Mucosa of gallbladder (tissue), 1 donor: ENCODE data around the gene IKZF2. TPM values are rescaled to one million over a fixed set of nuclear protein-coding genes. Genes with fewer than 3 reads are reported as not detected.

ENCODE experiments used
- DNase-seq: peaks from one replicate; pipeline ENCODE4 v3.0.0-alpha.2; 2020; ENCODE audit warnings: low spot score
- total RNA-seq: library from RNA; stranded (reverse); gene quantifications from one replicate; pipeline ENCODE4 v1.2.1, GENCODE V29; 2021
- donor health status: DM: no; HTN: no; CAD: no.

The IKZF2 gene
- total RNA-seq, 1 donor from 2014 or later, result 12.7 TPM

- no peak for DNase-seq
Observed at GRCh38 chr2:213152888-213153287, 1.5 kb upstream of the IKZF2 start.

GRCh38 chr2:213152065-213152794 is 818 bp upstream of the IKZF2 start:
- DNase-seq, result peak; percentile 53

- peak; percentile 12 for DNase-seq
Observed at GRCh38 chr2:213150315-213151097, 906 bp downstream of the IKZF2 start.

GRCh38 chr2:213149949-213150314 is 1.5 kb downstream of the IKZF2 start:
- DNase-seq, result no peak

- no peak for DNase-seq
Observed at GRCh38 chr2:213149294-213149875, 2.0 kb downstream of the IKZF2 start.

- DNase-seq, result no peak
Observed at GRCh38 chr2:213148572-213149261, 2.7 kb downstream of the IKZF2 start.

- DNase-seq, result no peak
Observed at GRCh38 chr2:213147538-213147937, 3.9 kb downstream of the IKZF2 start.

- DNase-seq, result no peak
Observed at GRCh38 chr2:213145715-213146242, 5.6 kb downstream of the IKZF2 start.

- DNase-seq, result no peak
Observed at GRCh38 chr2:213137064-213137463, 14.3 kb downstream of the IKZF2 start.

- no peak for DNase-seq
Observed at GRCh38 chr2:213129311-213129710, 22.1 kb downstream of the IKZF2 start.

GRCh38 chr2:213125646-213126347 is 25.6 kb downstream of the IKZF2 start:
- no peak for DNase-seq

- DNase-seq, result no peak
Observed at GRCh38 chr2:213122725-213123124, 28.7 kb downstream of the IKZF2 start.

- DNase-seq, result no peak
Observed at GRCh38 chr2:213121690-213122089, 29.7 kb downstream of the IKZF2 start.

GRCh38 chr2:213119061-213119809 is 32.2 kb downstream of the IKZF2 start:
- no peak for DNase-seq

- DNase-seq, result no peak
Observed at GRCh38 chr2:213108308-213108707, 43.1 kb downstream of the IKZF2 start.

- DNase-seq, result no peak
Observed at GRCh38 chr2:213107728-213108127, 43.7 kb downstream of the IKZF2 start.

GRCh38 chr2:213105212-213105611 is 46.2 kb downstream of the IKZF2 start:
- no peak for DNase-seq

- no peak for DNase-seq
Observed at GRCh38 chr2:213104903-213105202, 46.6 kb downstream of the IKZF2 start.

GRCh38 chr2:213104092-213104902 is 47.1 kb downstream of the IKZF2 start:
- DNase-seq, result no peak
